ENCODE measurements around the gene CD69.

CD69 gene

GRCh38 chr12:9760699-9761418, at the start of gene CD69:
TSS of gene CD69 (minus strand) at chr12:9760901. CDS start at chr12:9760820, 81 bp downstream.
- Histone ChIP-seq H3K9me3 (ENCODE audit: control insufficient read depth in 2 of 2, low read length in 2 of 2) (no peaks in the 10 kb centered on the region), H3K27me3 (ENCODE audit: control insufficient read depth in 1 of 2, insufficient read depth in 2 of 2, low read length in 2 of 2) (no peaks in the 10 kb centered on the region), H3K4me3 (ENCODE audit: low read length in 2 of 2) (no peak within 1 kb of the TSS), H3K36me3 (ENCODE audit: control insufficient read depth in 2 of 2, insufficient read depth in 2 of 2, low read length in 2 of 2) (no peaks in the 10 kb centered on the region), H3K4me1 (ENCODE audit: control insufficient read depth, insufficient read depth, low read length) (no peaks in the 10 kb centered on the region), H3K27ac (ENCODE audit: low read length) (no peak within 1 kb of the TSS), H3K9ac (ENCODE audit: low read length in 2 of 2) (no peak within 1 kb of the TSS)

DNA sequence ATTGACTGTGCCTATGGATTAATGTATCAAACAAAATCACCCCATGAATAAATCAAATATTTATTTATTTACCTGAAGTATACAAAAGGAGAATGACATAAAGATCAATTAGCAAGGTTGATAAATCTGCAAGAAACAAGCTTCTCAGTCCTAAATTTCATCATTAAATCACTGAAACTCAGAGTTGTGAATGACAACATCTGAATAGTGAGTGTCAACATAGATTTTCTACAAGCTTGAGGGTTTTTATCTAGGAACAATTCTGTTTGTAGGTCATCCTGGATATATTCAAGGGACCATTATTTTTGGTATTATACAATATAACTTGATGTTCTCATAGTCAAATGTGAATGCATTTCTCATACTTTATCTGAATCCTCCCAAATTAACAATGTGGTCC, 49.2 kb upstream of the CD69 start:
- no peaks in the 10 kb centered on the region for H3K4me1 ChIP-seq (ENCODE audit: control insufficient read depth, insufficient read depth, low read length)
- no peaks in the 10 kb centered on the region for H3K27me3 ChIP-seq (ENCODE audit: control insufficient read depth in 1 of 2, insufficient read depth in 2 of 2, low read length in 2 of 2)
- no peaks in the 10 kb centered on the region for H3K9me3 ChIP-seq (ENCODE audit: control insufficient read depth in 2 of 2, low read length in 2 of 2)
- H3K9ac ChIP-seq (ENCODE audit: low read length in 2 of 2) = no peak overlapping the region
- H3K27ac ChIP-seq (ENCODE audit: low read length) = no peak overlapping the region
- no peaks in the 10 kb centered on the region for H3K36me3 ChIP-seq (ENCODE audit: control insufficient read depth in 2 of 2, insufficient read depth in 2 of 2, low read length in 2 of 2)
- no peak overlapping the region for H3K4me3 ChIP-seq (ENCODE audit: low read length in 2 of 2)

DNA sequence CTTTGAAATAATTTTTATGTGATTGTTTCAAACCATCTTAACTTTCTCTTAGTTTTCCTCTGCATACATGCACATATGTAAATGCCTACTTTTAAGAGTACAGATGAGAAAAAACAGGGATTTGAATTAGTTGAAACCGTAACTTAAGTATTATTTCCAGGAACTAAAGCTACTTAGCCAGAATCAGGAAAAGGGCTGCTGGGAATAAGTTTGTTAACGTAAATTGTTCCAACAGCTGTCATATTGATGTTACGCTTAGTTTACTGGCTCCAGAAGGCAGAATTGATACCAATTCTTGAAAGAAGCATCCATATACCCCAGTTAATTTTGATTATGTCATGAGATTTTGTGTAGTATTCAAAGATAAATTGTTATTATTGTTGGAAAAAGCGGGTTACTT, 48.6 kb upstream of the CD69 start:
- Histone ChIP-seq H3K4me1 (ENCODE audit: control insufficient read depth, insufficient read depth, low read length) (no peaks in the 10 kb centered on the region), H3K4me3 (ENCODE audit: low read length in 2 of 2) (no peak overlapping the region), H3K9me3 (ENCODE audit: control insufficient read depth in 2 of 2, low read length in 2 of 2) (no peaks in the 10 kb centered on the region), H3K27ac (ENCODE audit: low read length) (no peak overlapping the region), H3K9ac (ENCODE audit: low read length in 2 of 2) (no peak overlapping the region), H3K36me3 (ENCODE audit: control insufficient read depth in 2 of 2, insufficient read depth in 2 of 2, low read length in 2 of 2) (no peaks in the 10 kb centered on the region), H3K27me3 (ENCODE audit: control insufficient read depth in 1 of 2, insufficient read depth in 2 of 2, low read length in 2 of 2) (no peaks in the 10 kb centered on the region)

DNA sequence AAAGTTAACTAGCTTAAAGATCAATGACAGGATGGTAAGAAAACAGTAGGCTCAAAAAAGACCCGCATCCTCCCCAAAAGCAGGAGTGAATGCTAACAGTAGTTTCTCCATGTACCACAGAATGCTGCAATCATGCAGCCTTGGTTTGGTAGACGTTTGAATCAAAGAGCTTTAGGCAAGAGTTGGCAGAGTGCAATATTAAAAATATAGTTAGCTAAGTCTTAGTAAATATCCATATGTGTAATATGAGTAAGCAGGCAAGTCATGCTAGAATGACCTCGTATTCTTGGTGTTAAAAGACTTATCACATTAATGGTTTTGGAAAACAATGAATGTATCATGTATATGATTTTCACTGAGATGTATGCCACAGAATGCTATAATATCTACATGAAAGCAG, 47.8 kb upstream of the CD69 start:
- no peak overlapping the region for H3K27ac ChIP-seq (ENCODE audit: low read length)
- H3K9ac ChIP-seq (ENCODE audit: low read length in 2 of 2) = no peak overlapping the region
- no peaks in the 10 kb centered on the region for H3K27me3 ChIP-seq (ENCODE audit: control insufficient read depth in 1 of 2, insufficient read depth in 2 of 2, low read length in 2 of 2)
- no peak overlapping the region for H3K4me3 ChIP-seq (ENCODE audit: low read length in 2 of 2)
- no peaks in the 10 kb centered on the region for H3K36me3 ChIP-seq (ENCODE audit: control insufficient read depth in 2 of 2, insufficient read depth in 2 of 2, low read length in 2 of 2)
- no peaks in the 10 kb centered on the region for H3K4me1 ChIP-seq (ENCODE audit: control insufficient read depth, insufficient read depth, low read length)
- H3K9me3 ChIP-seq (ENCODE audit: control insufficient read depth in 2 of 2, low read length in 2 of 2) = no peaks in the 10 kb centered on the region

DNA sequence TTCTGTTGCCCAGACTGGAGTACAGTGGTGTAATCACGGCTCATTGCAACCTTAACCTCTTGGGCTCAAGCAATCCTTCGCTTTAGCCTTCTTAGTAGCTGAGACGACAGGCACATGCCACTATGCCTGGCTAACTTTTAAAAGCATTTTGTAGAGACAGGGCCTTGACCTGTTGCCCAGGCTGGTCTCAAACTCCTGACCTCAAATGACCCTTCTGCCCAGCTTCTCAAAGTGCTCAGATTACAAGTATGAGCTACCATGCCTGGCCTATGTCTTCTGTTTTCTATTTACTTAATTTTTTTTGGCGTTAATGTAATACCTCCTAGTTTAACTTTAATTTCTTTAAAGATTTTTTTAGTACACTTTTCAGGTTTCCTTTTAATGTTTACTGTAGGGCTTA, 46.0 kb upstream of the CD69 start:
- Histone ChIP-seq H3K4me3 (ENCODE audit: low read length in 2 of 2) (no peak overlapping the region), H3K27ac (ENCODE audit: low read length) (no peak overlapping the region), H3K36me3 (ENCODE audit: control insufficient read depth in 2 of 2, insufficient read depth in 2 of 2, low read length in 2 of 2) (no peaks in the 10 kb centered on the region), H3K4me1 (ENCODE audit: control insufficient read depth, insufficient read depth, low read length) (no peaks in the 10 kb centered on the region), H3K9me3 (ENCODE audit: control insufficient read depth in 2 of 2, low read length in 2 of 2) (no peaks in the 10 kb centered on the region), H3K9ac (ENCODE audit: low read length in 2 of 2) (no peak overlapping the region), H3K27me3 (ENCODE audit: control insufficient read depth in 1 of 2, insufficient read depth in 2 of 2, low read length in 2 of 2) (no peaks in the 10 kb centered on the region)

DNA sequence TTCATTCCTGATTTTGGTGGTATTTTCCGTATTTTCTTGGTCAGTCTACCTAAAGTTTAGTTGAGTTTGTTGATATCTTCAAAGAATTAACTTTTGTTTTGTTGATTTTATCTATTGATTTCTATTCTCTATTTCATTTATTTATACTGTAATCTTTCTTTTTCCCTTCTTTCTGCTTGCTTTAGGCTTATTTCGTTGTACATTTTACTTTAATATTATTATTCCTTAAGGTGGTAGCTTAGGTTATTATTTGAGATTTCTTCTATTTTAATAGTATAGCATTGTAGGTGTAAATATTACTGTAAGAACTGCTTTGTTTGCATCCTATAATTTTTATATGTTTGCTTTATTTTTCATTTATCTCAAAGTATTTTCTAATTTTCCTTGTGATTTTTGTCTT, 45.2 kb upstream of the CD69 start:
- Histone ChIP-seq H3K27me3 (ENCODE audit: control insufficient read depth in 1 of 2, insufficient read depth in 2 of 2, low read length in 2 of 2) (no peaks in the 10 kb centered on the region), H3K9ac (ENCODE audit: low read length in 2 of 2) (no peak overlapping the region), H3K9me3 (ENCODE audit: control insufficient read depth in 2 of 2, low read length in 2 of 2) (no peaks in the 10 kb centered on the region), H3K27ac (ENCODE audit: low read length) (no peak overlapping the region), H3K4me3 (ENCODE audit: low read length in 2 of 2) (no peak overlapping the region), H3K36me3 (ENCODE audit: control insufficient read depth in 2 of 2, insufficient read depth in 2 of 2, low read length in 2 of 2) (no peaks in the 10 kb centered on the region), H3K4me1 (ENCODE audit: control insufficient read depth, insufficient read depth, low read length) (no peaks in the 10 kb centered on the region)

DNA sequence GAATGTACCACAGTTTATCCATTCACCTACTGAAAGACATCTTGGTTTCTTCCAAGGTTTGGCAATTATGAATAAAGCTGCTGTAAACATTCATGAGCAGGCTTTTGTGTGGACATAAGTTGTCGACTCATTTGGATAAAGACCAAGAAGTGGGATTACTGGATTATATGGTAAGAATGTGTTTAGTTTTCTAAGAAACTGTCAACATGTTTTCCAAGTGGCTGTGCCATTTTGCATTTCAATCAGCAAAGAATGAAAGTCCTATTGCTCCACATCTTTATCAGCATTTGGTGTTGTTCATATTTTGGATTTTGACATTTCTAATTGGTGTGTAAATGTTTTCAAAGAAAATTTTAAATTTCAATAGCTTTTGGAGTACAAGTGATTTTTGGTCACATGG, 39.3 kb upstream of the CD69 start:
- Histone ChIP-seq H3K27me3 (ENCODE audit: control insufficient read depth in 1 of 2, insufficient read depth in 2 of 2, low read length in 2 of 2) (no peaks in the 10 kb centered on the region), H3K9me3 (ENCODE audit: control insufficient read depth in 2 of 2, low read length in 2 of 2) (no peaks in the 10 kb centered on the region), H3K27ac (ENCODE audit: low read length) (no peak overlapping the region), H3K4me3 (ENCODE audit: low read length in 2 of 2) (no peak overlapping the region), H3K4me1 (ENCODE audit: control insufficient read depth, insufficient read depth, low read length) (no peaks in the 10 kb centered on the region), H3K9ac (ENCODE audit: low read length in 2 of 2) (no peak overlapping the region), H3K36me3 (ENCODE audit: control insufficient read depth in 2 of 2, insufficient read depth in 2 of 2, low read length in 2 of 2) (no peaks in the 10 kb centered on the region)

- H3K27me3 ChIP-seq (ENCODE audit: control insufficient read depth in 1 of 2, insufficient read depth in 2 of 2, low read length in 2 of 2) = no peaks in the 10 kb centered on the region
- H3K36me3 ChIP-seq (ENCODE audit: control insufficient read depth in 2 of 2, insufficient read depth in 2 of 2, low read length in 2 of 2) = no peaks in the 10 kb centered on the region
- no peaks in the 10 kb centered on the region for H3K4me1 ChIP-seq (ENCODE audit: control insufficient read depth, insufficient read depth, low read length)
- no peak overlapping the region for H3K9ac ChIP-seq (ENCODE audit: low read length in 2 of 2)
- no peak overlapping the region for H3K27ac ChIP-seq (ENCODE audit: low read length)
- no peak overlapping the region for H3K4me3 ChIP-seq (ENCODE audit: low read length in 2 of 2)
- H3K9me3 ChIP-seq (ENCODE audit: control insufficient read depth in 2 of 2, low read length in 2 of 2) = no peaks in the 10 kb centered on the region
Measured at GRCh38 chr12:9797722-9798619, 37.3 kb upstream of the CD69 start.

- H3K36me3 ChIP-seq (ENCODE audit: control insufficient read depth in 2 of 2, insufficient read depth in 2 of 2, low read length in 2 of 2) = no peaks in the 10 kb centered on the region
- no peak overlapping the region for H3K27ac ChIP-seq (ENCODE audit: low read length)
- H3K4me3 ChIP-seq (ENCODE audit: low read length in 2 of 2) = no peak overlapping the region
- no peaks in the 10 kb centered on the region for H3K4me1 ChIP-seq (ENCODE audit: control insufficient read depth, insufficient read depth, low read length)
- H3K27me3 ChIP-seq (ENCODE audit: control insufficient read depth in 1 of 2, insufficient read depth in 2 of 2, low read length in 2 of 2) = no peaks in the 10 kb centered on the region
- H3K9ac ChIP-seq (ENCODE audit: low read length in 2 of 2) = no peak overlapping the region
- H3K9me3 ChIP-seq (ENCODE audit: control insufficient read depth in 2 of 2, low read length in 2 of 2) = no peaks in the 10 kb centered on the region
Measured at GRCh38 chr12:9796971-9797370, 36.3 kb upstream of the CD69 start.

- H3K36me3 ChIP-seq (ENCODE audit: control insufficient read depth in 2 of 2, insufficient read depth in 2 of 2, low read length in 2 of 2) = no peaks in the 10 kb centered on the region
- no peaks in the 10 kb centered on the region for H3K27me3 ChIP-seq (ENCODE audit: control insufficient read depth in 1 of 2, insufficient read depth in 2 of 2, low read length in 2 of 2)
- H3K9me3 ChIP-seq (ENCODE audit: control insufficient read depth in 2 of 2, low read length in 2 of 2) = no peaks in the 10 kb centered on the region
- no peak overlapping the region for H3K4me3 ChIP-seq (ENCODE audit: low read length in 2 of 2)
- H3K4me1 ChIP-seq (ENCODE audit: control insufficient read depth, insufficient read depth, low read length) = no peaks in the 10 kb centered on the region
- no peak overlapping the region for H3K9ac ChIP-seq (ENCODE audit: low read length in 2 of 2)
- H3K27ac ChIP-seq (ENCODE audit: low read length) = no peak overlapping the region
Measured at GRCh38 chr12:9796346-9796745, 35.6 kb upstream of the CD69 start.

- Histone ChIP-seq H3K4me3 (ENCODE audit: low read length in 2 of 2) (no peak overlapping the region), H3K4me1 (ENCODE audit: control insufficient read depth, insufficient read depth, low read length) (no peaks in the 10 kb centered on the region), H3K9ac (ENCODE audit: low read length in 2 of 2) (no peak overlapping the region), H3K27me3 (ENCODE audit: control insufficient read depth in 1 of 2, insufficient read depth in 2 of 2, low read length in 2 of 2) (no peaks in the 10 kb centered on the region), H3K27ac (ENCODE audit: low read length) (no peak overlapping the region), H3K36me3 (ENCODE audit: control insufficient read depth in 2 of 2, insufficient read depth in 2 of 2, low read length in 2 of 2) (no peaks in the 10 kb centered on the region), H3K9me3 (ENCODE audit: control insufficient read depth in 2 of 2, low read length in 2 of 2) (no peaks in the 10 kb centered on the region)
Measured at GRCh38 chr12:9795945-9796344, 35.2 kb upstream of the CD69 start.
